ENCODE data around the gene ADGRE3.

ADGRE3 gene

GRCh38 chr19:14686411-14686810 lies 11.8 kb upstream of the ADGRE3 start:
- 0 out of 2 replicates have a peak, but pooled peaks have one; percentile 17 for TF ChIP-seq CTCF (IDR thresholded peaks at IDR 0.05; ENCODE audit: borderline replicate concordance, insufficient read depth, low read depth, low read length)
- no peak overlapping the region for H3K4me3 ChIP-seq (ENCODE audit: low read depth, low read length)

- TF ChIP-seq CTCF (IDR thresholded peaks at IDR 0.05; ENCODE audit: borderline replicate concordance, insufficient read depth, low read depth, low read length), result no peak
- no peak overlapping the region for H3K4me3 ChIP-seq (ENCODE audit: low read depth, low read length)
Observed at GRCh38 chr19:14683439-14683838, 8.8 kb upstream of the ADGRE3 start.

- H3K4me3 ChIP-seq (ENCODE audit: low read depth, low read length), result no peak overlapping the region
- TF ChIP-seq CTCF (IDR thresholded peaks at IDR 0.05; ENCODE audit: borderline replicate concordance, insufficient read depth, low read depth, low read length), result no peak
Observed at GRCh38 chr19:14682084-14682483, 7.4 kb upstream of the ADGRE3 start.

- H3K4me3 ChIP-seq (ENCODE audit: low read depth, low read length), result no peak overlapping the region
- no peak for TF ChIP-seq CTCF (IDR thresholded peaks at IDR 0.05; ENCODE audit: borderline replicate concordance, insufficient read depth, low read depth, low read length)
Observed at GRCh38 chr19:14678199-14678598, 3.6 kb upstream of the ADGRE3 start.

GRCh38 chr19:14677464-14677863 lies 2.8 kb upstream of the ADGRE3 start:
- no peak for TF ChIP-seq CTCF (IDR thresholded peaks at IDR 0.05; ENCODE audit: borderline replicate concordance, insufficient read depth, low read depth, low read length)
- no peak overlapping the region for H3K4me3 ChIP-seq (ENCODE audit: low read depth, low read length)

- no peak overlapping the region for H3K4me3 ChIP-seq (ENCODE audit: low read depth, low read length)
Observed at GRCh38 chr19:14676762-14677161, 2.1 kb upstream of the ADGRE3 start.

More at GRCh38 chr19:14676762-14677161, 2.1 kb upstream of the ADGRE3 start:
- TF ChIP-seq CTCF (IDR thresholded peaks at IDR 0.05; ENCODE audit: borderline replicate concordance, insufficient read depth, low read depth, low read length), result no peak
